Hepatocyte (in vitro differentiated cells): ENCODE results near the gene SCNN1G.

ENCODE experiments used
- CTCF ChIP-seq: fragments of 200-600 bp; sonication (generic); IDR thresholded peaks from 2 replicates; pipeline ENCODE4 v1.5.1; 2016; ENCODE audit warnings: antibody characterized with exemption, mild to moderate bottlenecking; ENCODE audit not compliant: poor library complexity
- EZH2 ChIP-seq: fragments of 200-600 bp; sonication (generic); IDR thresholded peaks from 2 replicates; pipeline ENCODE4 v1.6.1; 2016; ENCODE audit warnings: antibody characterized with exemption, mild to moderate bottlenecking, borderline replicate concordance
- EZH2phosphoT487 ChIP-seq: fragments of 200-600 bp; sonication (generic); IDR thresholded peaks from one replicate; pipeline ENCODE4 v1.6.1; 2018; ENCODE audit warnings: antibody characterized with exemption, mild to moderate bottlenecking, low read depth, moderate library complexity; ENCODE audit not compliant: unreplicated experiment, severe bottlenecking

- no peak for TF ChIP-seq EZH2
- TF ChIP-seq CTCF, result no peak
- TF ChIP-seq EZH2phosphoT487, result no peak
Measured at GRCh38 chr16:23147666-23148065, 34.9 kb upstream of the SCNN1G start.
